GM12892 (cell line): ENCODE data around the gene SLC4A8.

Experiments
- POLR2A ChIP-seq: IDR thresholded peaks from 2 replicates; pipeline ENCODE4 v1.6.1; 2011; ENCODE audit warnings: low read depth, low read length, control low read depth
- TAF1 ChIP-seq: IDR thresholded peaks from 2 replicates; pipeline ENCODE4 v1.6.1; 2011; ENCODE audit warnings: low read depth, mild to moderate bottlenecking, control low read depth, low read length, borderline replicate concordance

- TF ChIP-seq POLR2A (no peak), TAF1 (no peak)
Observed at GRCh38 chr12:51471111-51471864, 46.7 kb downstream of the SLC4A8 start.
